AG04450 (cell line): Measurements from ENCODE around the gene BLTP2. TPM values are rescaled to one million over a fixed set of nuclear protein-coding genes. Genes with fewer than 3 reads are reported as not detected.
"Not testable (repeated sequence)": the region's sequence is repeated elsewhere in the genome, so short reads cannot be mapped to it uniquely, and the experiment has no call there.

Source experiments
- CTCF ChIA-PET: fragments of 300-600, 350-600 bp; formaldehyde crosslinking; extraction: SDS; loops from one replicate; lab custom pipeline; 2022; ENCODE audit warnings: antibody characterized with exemption, inconsistent platforms; lab: Charles Lee
- POLR2A ChIA-PET: fragments of 350-600 bp; formaldehyde crosslinking; extraction: SDS; loops from one replicate; lab custom pipeline; 2021; ENCODE audit warnings: antibody characterized with exemption, inconsistent platforms; lab: Yijun Ruan, JAX
- DNase-seq: peaks from one replicate; pipeline ENCODE4 v3.0.0-alpha.2; 2011; ENCODE audit warnings: low read depth, low spot score
- H3K27ac ChIP-seq: one replicate; pipeline ENCODE4 v1.5.1; 2012; ENCODE audit warnings: low read depth, low read length, control low read depth
- H3K27me3 ChIP-seq: one replicate; pipeline ENCODE4 v1.6.0; 2012; ENCODE audit warnings: low read length; ENCODE audit not compliant: control insufficient read depth, insufficient read depth
- H3K4me3 ChIP-seq: 2 replicates; pipeline ENCODE4 v1.5.1; 2011; ENCODE audit warnings: mild to moderate bottlenecking, low read depth, low read length, control low read depth
- H3K9me3 ChIP-seq: 2 replicates; pipeline ENCODE4 v1.5.1; 2012; ENCODE audit warnings: low read length; ENCODE audit not compliant: control insufficient read depth, insufficient read depth
- CTCF ChIP-seq: IDR thresholded peaks from 2 replicates; pipeline ENCODE4 v1.5.1; 2011; ENCODE audit warnings: low read depth, low read length, control low read depth, inconsistent platforms
- polyA plus RNA-seq: library from polyadenylated mRNA; depleted of rRNA; stranded (reverse); fragments of >200 nt; gene quantifications from 2 replicates; pipeline ENCODE4 v1.2.3, GENCODE V29; 2011

The BLTP2 gene
- polyA plus RNA-seq, 1 experiment = 141 TPM

- no peak overlapping the region for H3K4me3 ChIP-seq
- no peaks in the 10 kb centered on the region for H3K9me3 ChIP-seq
- no peak overlapping the region for H3K27ac ChIP-seq
- CTCF ChIA-PET = no interaction called here
- no peaks in the 10 kb centered on the region for H3K27me3 ChIP-seq
- no peak for TF ChIP-seq CTCF
- DNase-seq = no peak
- POLR2A ChIA-PET = no interaction called here
These were observed 34.6 kb downstream of the BLTP2 start for GRCh38 chr17:28610376-28610775.

- H3K4me3 ChIP-seq, H3K9me3 ChIP-seq, DNase-seq, H3K27me3 ChIP-seq, H3K27ac ChIP-seq, CTCF ChIA-PET, POLR2A ChIA-PET: not testable (repeated sequence)
These were observed 40.9 kb downstream of the BLTP2 start for GRCh38 chr17:28604031-28604430.

- DNase-seq = peak; percentile 58
- H3K9me3 ChIP-seq = no peaks in the 10 kb centered on the region; the same call in 1 of the 2 replicates
- POLR2A ChIA-PET = interaction anchor here (1.0 kb wide), 1 partner anchor 120 kb away, joined by 3 read pairs; no protein-coding TSS in a partner anchor
- H3K4me3 ChIP-seq = peak overlapping the region; percentile 88
- H3K27ac ChIP-seq = peak overlapping the region; percentile 97
- no peak for TF ChIP-seq CTCF
- CTCF ChIA-PET = interaction anchor here (1.2 kb wide), 1 partner anchor 14 kb away, joined by 4 read pairs; no protein-coding TSS in a partner anchor
- no peaks in the 10 kb centered on the region for H3K27me3 ChIP-seq
These were observed 45.4 kb downstream of the BLTP2 start for GRCh38 chr17:28599311-28600184.

- no peaks in the 10 kb centered on the region; the same call in 1 of the 2 replicates for H3K9me3 ChIP-seq
- peak within 1 kb of the TSS; percentile 97 for H3K27ac ChIP-seq
- no peaks in the 10 kb centered on the region for H3K27me3 ChIP-seq
- H3K4me3 ChIP-seq = peak within 1 kb of the TSS; percentile 88
- TF ChIP-seq CTCF = no peak
- CTCF ChIA-PET = interaction anchor here (1.2 kb wide), 1 partner anchor 14 kb away, joined by 4 read pairs; no protein-coding TSS in a partner anchor
- POLR2A ChIA-PET = interaction anchor here (0.6 to 1.0 kb wide), 2 partner anchors 12 to 121 kb away, joined by 3 to 4 read pairs; no protein-coding TSS in a partner anchor
- peak; percentile 60 for DNase-seq
These were observed 46.1 kb downstream of the BLTP2 start, which contains the start of gene SPAG5 for GRCh38 chr17:28598799-28599310. Gene SPAG5 (minus strand): TSS chr17:28599025. CDS start chr17:28598946, 79 bp downstream.

- no peak for DNase-seq
- CTCF ChIA-PET = no interaction called here
- no peak overlapping the region for H3K27ac ChIP-seq
- peak overlapping the region; percentile 88 for H3K4me3 ChIP-seq
- no peak for TF ChIP-seq CTCF
- POLR2A ChIA-PET = interaction anchor here (0.6 kb wide), 1 partner anchor 12 kb away, joined by 4 read pairs; no protein-coding TSS in a partner anchor
- H3K9me3 ChIP-seq = no peaks in the 10 kb centered on the region; the same call in 1 of the 2 replicates
- no peaks in the 10 kb centered on the region for H3K27me3 ChIP-seq
These were observed 46.6 kb downstream of the BLTP2 start for GRCh38 chr17:28598389-28598788.
